ENCODE results near the gene CMYA5.

Gene CMYA5

DNA sequence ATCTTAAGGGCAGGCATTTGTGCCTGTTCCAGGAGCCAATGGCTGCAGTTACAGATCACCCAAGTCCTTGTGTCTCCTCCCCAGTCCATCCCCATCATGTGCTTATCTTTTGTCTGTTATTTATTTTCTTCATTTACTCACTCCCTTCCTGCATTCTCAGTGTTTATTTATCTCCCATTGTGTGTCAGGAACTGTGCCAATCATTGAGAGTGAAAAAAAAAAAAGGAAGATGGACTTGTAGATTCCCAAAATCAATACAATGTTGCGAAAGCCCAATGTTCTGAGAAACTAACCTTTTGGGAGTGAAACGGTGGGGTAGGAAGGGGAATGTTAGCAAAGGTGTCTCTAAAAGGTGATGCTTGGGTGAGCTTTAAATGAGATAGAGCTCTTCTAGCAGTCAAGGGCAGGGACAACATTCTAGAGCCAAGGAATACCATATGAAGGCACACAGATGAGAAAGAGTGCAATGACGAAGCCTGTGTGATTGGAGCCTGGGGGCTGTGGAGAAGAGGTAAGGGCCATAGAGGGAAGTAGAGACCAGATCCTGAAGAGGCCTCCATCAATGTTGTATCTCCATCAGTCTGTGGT, 53.0 kb downstream of the CMYA5 start:
- peaks cover 23% of the 10 kb centered on the region for H3K27me3 ChIP-seq
- no peak overlapping the region for H3K27ac ChIP-seq
- no peak overlapping the region for H3K4me3 ChIP-seq (ENCODE audit: low read depth in 1 of 2, low read length in 1 of 2)
- no peak for TF ChIP-seq CTCF (IDR thresholded peaks at IDR 0.05)
- peaks cover 0 to 2% of the 10 kb centered on the region in 2 experiments for H3K4me1 ChIP-seq (ENCODE audit: control insufficient read depth in 1 of 2, insufficient read depth in 1 of 2, low read depth in 1 of 2, low read length in 1 of 2)
- no peaks in the 10 kb centered on the region for H3K36me3 ChIP-seq
- no peaks in the 10 kb centered on the region for H3K9me3 ChIP-seq

- no peak overlapping the region for H3K27ac ChIP-seq
- H3K27me3 ChIP-seq, result peaks cover 12% of the 10 kb centered on the region
- H3K9me3 ChIP-seq, result no peaks in the 10 kb centered on the region
- H3K4me1 ChIP-seq (ENCODE audit: control insufficient read depth in 1 of 2, insufficient read depth in 1 of 2, low read depth in 1 of 2, low read length in 1 of 2), result no peaks in the 10 kb centered on the region
- H3K4me3 ChIP-seq (ENCODE audit: low read depth in 1 of 2, low read length in 1 of 2), result no peak overlapping the region
- TF ChIP-seq CTCF (IDR thresholded peaks at IDR 0.05), result no peak
- H3K36me3 ChIP-seq, result no peaks in the 10 kb centered on the region
Measured at GRCh38 chr5:79743846-79744605, 54.4 kb downstream of the CMYA5 start.

DNA sequence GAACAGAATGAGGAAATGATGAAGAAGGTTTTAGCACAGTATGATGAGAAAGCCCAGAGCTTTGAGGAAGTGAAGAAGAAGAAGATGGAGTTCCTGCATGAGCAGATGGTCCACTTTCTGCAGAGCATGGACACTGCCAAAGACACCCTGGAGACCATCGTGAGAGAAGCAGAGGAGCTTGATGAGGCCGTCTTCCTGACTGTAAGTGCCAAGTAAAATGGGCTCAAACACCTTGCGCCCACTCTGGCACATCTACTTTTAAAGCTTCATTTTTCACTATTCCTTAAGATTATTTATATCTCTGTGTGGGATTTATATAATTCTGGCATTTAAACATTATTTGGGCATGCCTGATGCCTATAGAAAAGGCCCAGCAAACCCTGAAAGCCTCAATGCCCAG, 55.6 kb downstream of the CMYA5 start:
- Histone ChIP-seq H3K4me1 (ENCODE audit: control insufficient read depth in 1 of 2, insufficient read depth in 1 of 2, low read depth in 1 of 2, low read length in 1 of 2) (no peaks in the 10 kb centered on the region), H3K27ac (no peak overlapping the region), H3K36me3 (no peaks in the 10 kb centered on the region), H3K27me3 (no peaks in the 10 kb centered on the region), H3K4me3 (ENCODE audit: low read depth in 1 of 2, low read length in 1 of 2) (no peak overlapping the region), H3K9me3 (no peaks in the 10 kb centered on the region)
- no peak for TF ChIP-seq CTCF (IDR thresholded peaks at IDR 0.05)

DNA sequence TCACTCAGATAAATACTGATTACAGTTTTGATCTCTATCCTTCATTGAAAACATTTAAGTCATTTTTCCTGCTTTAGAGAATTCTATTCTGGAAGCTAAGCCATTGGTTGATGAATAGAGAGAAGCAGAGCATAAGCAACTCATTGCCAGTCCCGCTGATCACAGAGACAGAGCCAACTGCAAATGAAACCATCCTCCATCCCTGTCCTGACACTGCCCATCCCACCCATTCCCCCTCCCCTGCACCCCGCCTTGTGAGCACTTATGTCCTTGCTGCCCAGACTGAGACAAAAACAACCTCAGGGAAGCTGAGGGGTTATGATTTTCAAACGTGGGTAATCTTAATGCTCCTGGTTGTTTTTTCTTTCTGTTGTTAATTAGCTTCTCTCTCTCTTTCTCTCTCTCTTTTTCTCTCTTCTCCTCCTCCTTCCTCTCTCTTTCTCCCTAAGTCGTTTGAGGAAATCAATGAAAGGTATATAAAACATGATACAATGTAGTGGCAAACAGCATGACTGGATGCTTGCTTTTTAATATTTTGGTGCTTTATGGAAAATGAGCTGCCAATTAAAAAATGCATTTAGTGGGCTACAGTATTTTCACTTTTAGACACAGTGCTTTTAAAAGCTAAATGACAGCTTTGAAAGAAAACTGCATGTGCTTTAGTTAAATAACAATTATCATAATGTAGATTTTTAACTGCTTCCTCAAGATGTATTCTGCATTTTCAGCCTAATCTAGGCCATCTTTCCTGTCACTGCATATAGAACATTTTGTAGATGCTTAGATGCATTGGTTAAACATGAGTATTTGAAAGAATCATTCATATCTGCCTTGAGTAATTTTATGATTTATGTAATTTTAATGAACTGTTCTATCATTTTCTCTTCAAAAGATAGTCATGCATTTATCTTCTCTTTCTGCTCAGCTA, 57.3 kb downstream of the CMYA5 start:
- Histone ChIP-seq H3K36me3 (no peaks in the 10 kb centered on the region), H3K27me3 (no peaks in the 10 kb centered on the region), H3K9me3 (no peaks in the 10 kb centered on the region), H3K4me1 (ENCODE audit: control insufficient read depth in 1 of 2, insufficient read depth in 1 of 2, low read depth in 1 of 2, low read length in 1 of 2) (no peaks in the 10 kb centered on the region), H3K27ac (no peak overlapping the region), H3K4me3 (ENCODE audit: low read depth in 1 of 2, low read length in 1 of 2) (no peak overlapping the region)
- TF ChIP-seq CTCF (IDR thresholded peaks at IDR 0.05), result no peak

DNA sequence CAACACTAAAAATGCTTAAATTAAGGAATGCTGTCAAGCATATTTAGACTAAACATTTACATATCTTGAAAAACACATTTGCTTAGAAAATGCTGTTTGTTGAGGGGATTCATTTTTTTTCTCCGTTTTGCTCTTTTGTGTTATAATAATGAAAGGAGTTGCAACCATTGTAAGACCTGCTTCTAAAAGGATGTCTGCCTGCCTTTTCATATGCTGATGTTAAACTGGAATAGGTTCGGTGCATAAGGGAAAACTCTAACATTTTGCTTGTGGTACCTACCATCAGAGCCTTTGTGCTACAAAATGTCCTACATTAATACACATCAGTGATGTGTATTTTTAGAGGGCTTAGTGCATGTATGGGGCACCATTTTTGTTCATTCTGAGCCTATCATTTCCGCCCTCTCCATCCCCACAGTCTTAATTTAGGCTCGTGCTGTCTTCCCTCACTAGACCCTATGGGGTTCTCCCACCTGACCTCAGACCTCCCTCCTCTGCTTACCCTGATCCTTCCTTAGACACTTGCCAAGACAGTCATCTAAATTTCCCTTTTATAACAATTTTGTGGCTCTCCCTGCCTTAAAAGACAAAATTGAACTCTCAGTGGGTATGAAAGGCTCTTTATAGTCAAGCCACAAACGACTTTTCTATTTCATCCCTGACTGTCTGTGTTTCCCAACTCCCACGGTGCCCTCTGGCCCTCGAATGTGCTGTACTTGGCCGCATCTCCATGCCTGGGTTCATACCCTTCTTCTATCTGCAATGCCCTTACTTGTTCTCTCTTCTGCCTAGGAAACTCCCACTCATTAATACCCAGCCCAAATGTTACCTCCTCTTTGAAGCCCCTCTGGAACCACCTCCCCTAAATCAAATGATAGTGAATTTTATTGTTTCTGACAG, 61.2 kb downstream of the CMYA5 start:
- no peaks in the 10 kb centered on the region for H3K36me3 ChIP-seq
- no peaks in the 10 kb centered on the region for H3K9me3 ChIP-seq
- no peak for TF ChIP-seq CTCF (IDR thresholded peaks at IDR 0.05)
- H3K27me3 ChIP-seq, result no peaks in the 10 kb centered on the region
- H3K4me1 ChIP-seq (ENCODE audit: control insufficient read depth in 1 of 2, insufficient read depth in 1 of 2, low read depth in 1 of 2, low read length in 1 of 2), result no peaks in the 10 kb centered on the region
- H3K4me3 ChIP-seq (ENCODE audit: low read depth in 1 of 2, low read length in 1 of 2), result no peak overlapping the region
- no peak overlapping the region for H3K27ac ChIP-seq

All from neutrophil (primary cell).